ENCODE results near the gene KLHDC10. TPM values are rescaled to one million over a fixed set of nuclear protein-coding genes. Genes with fewer than 3 reads are reported as not detected.

KLHDC10 gene
- total RNA-seq, 1 donor from 2014 or later = 13.5 TPM

DNA sequence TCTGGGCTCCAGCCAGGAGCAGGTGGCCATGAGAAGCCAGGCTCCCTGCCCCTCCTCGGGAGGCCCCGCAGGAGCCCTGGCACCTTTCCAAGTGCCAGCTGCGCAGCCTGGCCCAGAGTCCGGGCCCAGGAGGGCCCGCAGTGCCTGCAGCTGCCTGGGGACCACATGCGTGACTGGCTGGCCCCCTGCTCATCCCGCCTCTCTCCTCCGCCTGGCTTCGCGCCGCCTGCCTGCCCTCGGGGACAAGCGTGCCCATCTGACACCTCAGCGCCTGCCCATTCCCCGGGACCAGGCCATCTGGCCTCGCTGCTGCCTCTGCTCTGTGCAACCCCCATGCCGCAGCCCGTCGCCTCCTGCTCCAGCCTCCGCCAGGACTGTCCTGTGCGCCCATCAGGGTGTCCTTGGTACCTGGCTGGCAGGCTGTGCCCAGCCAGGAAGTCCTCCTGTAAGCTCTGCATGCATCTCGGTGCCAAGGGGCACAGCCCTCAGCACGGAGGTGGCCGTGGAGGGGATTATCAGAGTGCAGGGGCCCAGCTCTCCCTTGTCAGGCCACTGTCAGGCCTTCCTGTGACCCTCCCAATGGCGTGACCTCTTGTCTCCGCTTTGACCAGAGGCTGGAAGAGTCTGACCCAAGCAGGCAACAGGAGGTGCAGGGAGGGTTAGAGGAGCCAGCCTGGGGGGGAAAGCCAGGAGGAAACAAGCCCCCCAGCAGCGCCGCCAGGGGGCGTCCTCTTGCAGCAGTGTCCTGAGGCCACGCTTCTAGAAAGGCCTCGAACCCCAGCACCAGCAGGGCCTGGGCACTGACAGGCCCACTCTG is 84.4 kb downstream of the KLHDC10 start:
- H3K27me3 ChIP-seq = no peaks in the 10 kb centered on the region
- intact Hi-C loops (cut with DNase I) = no loop called here
- DNase-seq (ENCODE audit: extremely low spot score in 2 of 2) = no peak
- TF ChIP-seq POLR2AphosphoS5 (IDR thresholded peaks at IDR 0.05; ENCODE audit: insufficient read depth in 1 of 2, low read depth in 1 of 2) = no peak
- no peak for TF ChIP-seq POLR2A (IDR thresholded peaks at IDR 0.05)
- TF ChIP-seq, protein P1, sequence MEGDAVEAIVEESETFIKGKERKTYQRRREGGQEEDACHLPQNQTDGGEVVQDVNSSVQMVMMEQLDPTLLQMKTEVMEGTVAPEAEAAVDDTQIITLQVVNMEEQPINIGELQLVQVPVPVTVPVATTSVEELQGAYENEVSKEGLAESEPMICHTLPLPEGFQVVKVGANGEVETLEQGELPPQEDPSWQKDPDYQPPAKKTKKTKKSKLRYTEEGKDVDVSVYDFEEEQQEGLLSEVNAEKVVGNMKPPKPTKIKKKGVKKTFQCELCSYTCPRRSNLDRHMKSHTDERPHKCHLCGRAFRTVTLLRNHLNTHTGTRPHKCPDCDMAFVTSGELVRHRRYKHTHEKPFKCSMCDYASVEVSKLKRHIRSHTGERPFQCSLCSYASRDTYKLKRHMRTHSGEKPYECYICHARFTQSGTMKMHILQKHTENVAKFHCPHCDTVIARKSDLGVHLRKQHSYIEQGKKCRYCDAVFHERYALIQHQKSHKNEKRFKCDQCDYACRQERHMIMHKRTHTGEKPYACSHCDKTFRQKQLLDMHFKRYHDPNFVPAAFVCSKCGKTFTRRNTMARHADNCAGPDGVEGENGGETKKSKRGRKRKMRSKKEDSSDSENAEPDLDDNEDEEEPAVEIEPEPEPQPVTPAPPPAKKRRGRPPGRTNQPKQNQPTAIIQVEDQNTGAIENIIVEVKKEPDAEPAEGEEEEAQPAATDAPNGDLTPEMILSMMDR (IDR thresholded peaks at IDR 0.05) = no peak
- no peak overlapping the region for H3K27ac ChIP-seq
- H3K4me3 ChIP-seq = no peak overlapping the region
- H3K4me1 ChIP-seq = peaks cover 12% of the 10 kb centered on the region
- H3K9me3 ChIP-seq = no peaks in the 10 kb centered on the region
- H3K36me3 ChIP-seq = no peaks in the 10 kb centered on the region

DNA sequence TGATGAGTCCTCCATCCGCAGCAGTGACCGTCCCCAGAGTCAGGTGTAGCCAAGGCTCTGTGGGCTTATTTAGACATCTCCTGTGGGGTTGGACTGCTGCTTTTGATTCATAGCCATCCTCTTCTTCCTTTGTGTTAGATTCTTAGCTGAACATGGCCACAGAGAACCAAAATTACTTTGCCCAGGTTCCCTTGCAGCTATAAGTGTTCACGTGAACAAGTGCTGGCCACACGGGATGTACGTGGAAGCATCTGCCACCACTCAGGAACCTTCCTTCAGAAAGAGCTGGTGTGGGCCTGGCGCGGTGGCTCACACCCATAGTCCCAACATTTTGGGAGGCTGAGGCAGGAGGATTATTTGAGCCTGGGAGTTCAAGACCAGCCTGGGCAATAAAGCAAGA is 85.8 kb downstream of the KLHDC10 start:
- no peak overlapping the region for H3K4me3 ChIP-seq
- H3K4me1 ChIP-seq = peaks cover 12% of the 10 kb centered on the region
- no peak for TF ChIP-seq POLR2A (IDR thresholded peaks at IDR 0.05)
- TF ChIP-seq POLR2AphosphoS5 (IDR thresholded peaks at IDR 0.05; ENCODE audit: insufficient read depth in 1 of 2, low read depth in 1 of 2) = no peak
- TF ChIP-seq, protein P1 (IDR thresholded peaks at IDR 0.05) = no peak
- H3K9me3 ChIP-seq = no peaks in the 10 kb centered on the region
- no peak for DNase-seq (ENCODE audit: extremely low spot score in 2 of 2)
- H3K36me3 ChIP-seq = peaks cover 0 to 14% of the 10 kb centered on the region in 2 donors
- H3K27me3 ChIP-seq = no peaks in the 10 kb centered on the region
- no peak overlapping the region for H3K27ac ChIP-seq
- intact Hi-C loops (cut with DNase I) = no loop called here

DNA sequence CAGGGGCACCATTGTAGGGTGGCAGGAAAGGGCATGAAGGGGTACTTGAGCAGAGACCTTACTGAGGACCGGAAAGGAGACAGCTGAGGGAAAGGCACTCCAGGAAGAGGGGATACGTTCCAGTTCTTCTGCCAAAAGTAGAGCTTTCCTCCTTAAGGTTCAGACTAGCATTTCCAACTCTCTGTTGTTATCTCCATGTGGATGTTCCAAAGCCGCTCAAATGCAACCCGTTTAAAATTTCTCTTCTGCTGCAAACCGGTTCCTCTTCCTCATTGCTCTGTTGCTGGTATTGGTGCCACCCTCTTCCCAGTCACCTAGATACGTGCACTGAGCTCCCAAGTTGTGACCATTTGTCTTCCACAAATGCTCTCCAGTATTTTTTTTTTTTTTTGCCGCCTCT is 87.4 kb downstream of the KLHDC10 start:
- Histone ChIP-seq H3K27ac (no peak overlapping the region), H3K4me3 (no peak overlapping the region), H3K27me3 (no peaks in the 10 kb centered on the region), H3K4me1 (peaks cover 12% of the 10 kb centered on the region), H3K36me3 (peaks cover 0 to 29% of the 10 kb centered on the region in 2 donors), H3K9me3 (no peaks in the 10 kb centered on the region)
- no peak for DNase-seq (ENCODE audit: extremely low spot score in 2 of 2)
- TF ChIP-seq POLR2A (IDR thresholded peaks at IDR 0.05) = no peak
- no peak for TF ChIP-seq POLR2AphosphoS5 (IDR thresholded peaks at IDR 0.05; ENCODE audit: insufficient read depth in 1 of 2, low read depth in 1 of 2)
- TF ChIP-seq, protein P1 (IDR thresholded peaks at IDR 0.05) = no peak
- intact Hi-C loops (cut with DNase I) = no loop called here

DNA sequence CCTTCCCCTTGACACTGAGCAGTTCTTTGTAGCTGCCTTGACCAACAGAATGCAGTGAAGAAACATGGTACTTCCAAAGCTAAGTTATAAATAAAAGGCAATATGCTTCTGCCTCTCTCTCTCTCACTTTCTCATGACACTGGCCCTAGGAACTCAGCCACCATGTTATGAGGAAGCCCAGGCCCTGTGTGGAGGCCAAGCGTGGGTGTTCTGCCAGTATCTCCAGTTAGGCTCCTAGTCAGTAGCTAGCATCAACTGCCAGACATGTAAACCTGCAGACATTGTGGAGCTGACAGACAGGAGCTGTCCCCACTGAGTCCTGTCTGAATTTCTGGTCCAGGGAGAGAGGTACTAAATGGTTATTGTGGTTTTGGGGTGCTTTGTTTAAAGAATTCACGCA is 89.7 kb downstream of the KLHDC10 start:
- H3K4me3 ChIP-seq = no peak overlapping the region
- H3K36me3 ChIP-seq = peaks cover 0 to 31% of the 10 kb centered on the region in 2 donors
- DNase-seq (ENCODE audit: extremely low spot score in 2 of 2) = no peak
- no peak overlapping the region for H3K27ac ChIP-seq
- no peaks in the 10 kb centered on the region for H3K4me1 ChIP-seq
- TF ChIP-seq, protein P1 (IDR thresholded peaks at IDR 0.05) = no peak
- TF ChIP-seq POLR2AphosphoS5 (IDR thresholded peaks at IDR 0.05; ENCODE audit: insufficient read depth in 1 of 2, low read depth in 1 of 2) = no peak
- no peak for TF ChIP-seq POLR2A (IDR thresholded peaks at IDR 0.05)
- H3K27me3 ChIP-seq = no peaks in the 10 kb centered on the region
- intact Hi-C loops (cut with DNase I) = no loop called here
- H3K9me3 ChIP-seq = no peaks in the 10 kb centered on the region

DNA sequence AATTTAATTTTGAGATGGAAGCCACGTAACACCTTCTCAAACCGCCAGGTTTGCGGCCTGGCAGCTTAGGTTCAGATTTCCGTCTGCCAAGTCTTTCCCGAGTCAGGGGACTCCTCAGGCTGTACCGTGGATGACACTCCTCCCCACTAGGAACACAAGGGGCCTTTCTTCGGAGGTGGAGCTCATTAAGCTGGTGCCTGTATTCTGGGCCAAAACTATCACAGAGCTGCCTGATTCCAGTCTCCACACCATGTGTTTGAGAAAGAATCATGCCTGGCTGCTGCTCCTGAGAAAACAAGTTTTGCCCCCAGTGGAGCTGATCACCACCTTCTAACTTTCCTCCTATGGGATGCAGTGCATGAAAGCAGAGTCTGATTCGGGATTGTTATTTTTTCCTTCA is 90.1 kb downstream of the KLHDC10 start:
- no peaks in the 10 kb centered on the region for H3K9me3 ChIP-seq
- peaks cover 0 to 33% of the 10 kb centered on the region in 2 donors for H3K36me3 ChIP-seq
- H3K4me1 ChIP-seq = no peaks in the 10 kb centered on the region
- H3K4me3 ChIP-seq = no peak overlapping the region
- TF ChIP-seq POLR2AphosphoS5 (IDR thresholded peaks at IDR 0.05; ENCODE audit: insufficient read depth in 1 of 2, low read depth in 1 of 2) = no peak
- TF ChIP-seq POLR2A (IDR thresholded peaks at IDR 0.05) = no peak
- TF ChIP-seq, protein P1 (IDR thresholded peaks at IDR 0.05) = no peak
- intact Hi-C loops (cut with DNase I) = no loop called here
- no peak for DNase-seq (ENCODE audit: extremely low spot score in 2 of 2)
- H3K27ac ChIP-seq = no peak overlapping the region
- H3K27me3 ChIP-seq = no peaks in the 10 kb centered on the region

Measured in vagina (tissue), 2 donors.